ENCODE results near the gene KCNIP3.
"Not testable (repeated sequence)": the region's sequence is repeated elsewhere in the genome, so short reads cannot be mapped to it uniquely, and the experiment has no call there.

KCNIP3 gene

GRCh38 chr2:95296880-95297487, at the start of gene KCNIP3:
Gene KCNIP3, plus strand, starts transcription at chr2:95297347. Its CDS starts 92 bp downstream, at chr2:95297439.
- DNase-seq (ENCODE audit: low read depth in 4 of 4, low spot score in 1 of 4): no peak

GRCh38 chr2:95258271-95258670, 38.9 kb upstream of the KCNIP3 start:
- DNase-seq (ENCODE audit: low read depth in 4 of 4, low spot score in 1 of 4): no peak

- DNase-seq (ENCODE audit: low read depth in 4 of 4, low spot score in 1 of 4): no peak
Measured at GRCh38 chr2:95260028-95261023, 36.8 kb upstream of the KCNIP3 start.

- no peak for DNase-seq (ENCODE audit: low read depth in 4 of 4, low spot score in 1 of 4)
Measured at GRCh38 chr2:95261602-95262001, 35.5 kb upstream of the KCNIP3 start.

- no peak for DNase-seq (ENCODE audit: low read depth in 4 of 4, low spot score in 1 of 4)
Measured at GRCh38 chr2:95262896-95263542, 34.1 kb upstream of the KCNIP3 start.

GRCh38 chr2:95264624-95265023, 32.5 kb upstream of the KCNIP3 start:
- DNase-seq (ENCODE audit: low read depth in 4 of 4, low spot score in 1 of 4): no peak

- no peak for DNase-seq (ENCODE audit: low read depth in 4 of 4, low spot score in 1 of 4)
Measured at GRCh38 chr2:95265182-95265581, 32.0 kb upstream of the KCNIP3 start.

GRCh38 chr2:95266781-95267430, 30.2 kb upstream of the KCNIP3 start:
- no peak for DNase-seq (ENCODE audit: low read depth in 4 of 4, low spot score in 1 of 4)

- DNase-seq (ENCODE audit: low read depth in 4 of 4, low spot score in 1 of 4): no peak
Measured at GRCh38 chr2:95267458-95268210, 29.5 kb upstream of the KCNIP3 start.

- no peak for DNase-seq (ENCODE audit: low read depth in 4 of 4, low spot score in 1 of 4)
Measured at GRCh38 chr2:95268211-95269035, 28.7 kb upstream of the KCNIP3 start.

GRCh38 chr2:95269036-95269680, 28.0 kb upstream of the KCNIP3 start:
- DNase-seq (ENCODE audit: low read depth in 4 of 4, low spot score in 1 of 4): no peak

- DNase-seq (ENCODE audit: low read depth in 4 of 4, low spot score in 1 of 4): not testable (repeated sequence)
Measured at GRCh38 chr2:95269745-95270144, 27.4 kb upstream of the KCNIP3 start.

- no peak for DNase-seq (ENCODE audit: low read depth in 4 of 4, low spot score in 1 of 4)
Measured at GRCh38 chr2:95270541-95271081, 26.5 kb upstream of the KCNIP3 start.

- DNase-seq (ENCODE audit: low read depth in 4 of 4, low spot score in 1 of 4): no peak
Measured at GRCh38 chr2:95271381-95271971, 25.7 kb upstream of the KCNIP3 start.

- DNase-seq (ENCODE audit: low read depth in 4 of 4, low spot score in 1 of 4): no peak
Measured at GRCh38 chr2:95272299-95272751, 24.8 kb upstream of the KCNIP3 start.

GRCh38 chr2:95272781-95273180, 24.4 kb upstream of the KCNIP3 start:
- DNase-seq (ENCODE audit: low read depth in 4 of 4, low spot score in 1 of 4): no peak

GRCh38 chr2:95273566-95274290, 23.4 kb upstream of the KCNIP3 start:
- DNase-seq (ENCODE audit: low read depth in 4 of 4, low spot score in 1 of 4): no peak

Data from stimulated activated CD4-positive, alpha-beta T cell treated with anti-CD3 and anti-CD28 coated beads, Interleukin-1b, Interleukin-23, amount 100 ng/mL, for 24 hours (primary cell).